GM21423 (cell line): Measurements from ENCODE around the gene ARPC1A.
"Not testable (repeated sequence)": the region's sequence is repeated elsewhere in the genome, so short reads cannot be mapped to it uniquely, and the experiment has no call there.

Experiments used
- ATAC-seq: cut with Tn5 transposase; IDR thresholded peaks from one replicate; pipeline ENCODE4 v1.9.1; 2021; ENCODE audit warnings: mild to moderate bottlenecking, moderate library complexity; ENCODE audit not compliant: unreplicated experiment

ARPC1A gene

GRCh38 chr7:99406557-99406956, 80.9 kb downstream of the ARPC1A start:
- no peak for ATAC-seq

DNA sequence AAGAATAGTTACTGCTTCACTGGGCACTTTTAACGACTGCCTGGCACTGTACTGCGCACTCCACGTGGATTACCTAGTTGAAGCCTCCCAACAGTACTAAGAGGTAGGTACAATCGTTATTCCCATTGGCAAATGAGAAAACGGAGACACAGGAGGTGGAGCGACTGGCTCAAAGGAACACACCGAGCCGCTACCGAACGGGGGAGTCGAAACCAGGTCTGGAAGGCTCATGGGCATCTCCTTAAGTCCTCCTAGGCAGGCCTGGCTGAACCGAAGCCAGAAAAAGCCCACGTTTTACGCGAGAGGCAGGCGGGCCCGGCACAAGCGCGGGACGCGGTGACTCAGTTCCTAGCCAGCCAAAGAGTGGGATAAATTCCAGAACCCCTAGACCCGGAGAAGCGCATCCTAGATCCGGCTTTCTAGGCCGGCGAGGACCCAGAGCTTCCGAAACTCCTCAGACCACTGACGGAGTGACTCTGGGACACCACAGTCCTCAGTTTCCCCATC, 82.2 kb downstream of the ARPC1A start:
- no peak for ATAC-seq

- ATAC-seq = peak; percentile 76
Measured at GRCh38 chr7:99408379-99409191, 82.9 kb downstream of the ARPC1A start, which contains the start of the genes BUD31 and PDAP1. Gene BUD31 (plus strand): TSS chr7:99408969. CDS start chr7:99411093, 2,124 bp downstream. Gene PDAP1 (minus strand): TSS chr7:99408597. CDS start chr7:99408548, 49 bp downstream.

GRCh38 chr7:99409192-99409572, 83.5 kb downstream of the ARPC1A start:
- peak; percentile 8 for ATAC-seq

DNA sequence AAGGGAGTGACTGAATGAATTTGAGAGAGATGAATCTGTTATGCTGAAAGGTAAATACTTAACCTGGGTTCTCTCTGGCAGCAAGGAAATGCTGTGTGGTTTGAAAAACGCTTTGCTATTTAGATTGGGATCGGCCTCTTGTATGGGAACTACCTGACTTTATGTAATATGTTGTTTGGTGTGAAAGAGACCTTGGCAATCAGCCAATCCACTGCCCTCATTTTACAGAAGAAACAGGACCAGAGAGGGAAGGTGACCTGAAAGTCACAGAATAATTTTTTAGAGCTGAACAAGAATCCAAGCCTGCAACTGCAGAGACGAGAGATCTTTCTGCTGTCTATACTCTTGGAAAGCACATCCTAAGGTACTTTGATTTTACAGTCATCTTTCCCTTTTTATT, 84.1 kb downstream of the ARPC1A start:
- ATAC-seq = no peak

- no peak for ATAC-seq
Measured at GRCh38 chr7:99410635-99411034, 84.9 kb downstream of the ARPC1A start.

DNA sequence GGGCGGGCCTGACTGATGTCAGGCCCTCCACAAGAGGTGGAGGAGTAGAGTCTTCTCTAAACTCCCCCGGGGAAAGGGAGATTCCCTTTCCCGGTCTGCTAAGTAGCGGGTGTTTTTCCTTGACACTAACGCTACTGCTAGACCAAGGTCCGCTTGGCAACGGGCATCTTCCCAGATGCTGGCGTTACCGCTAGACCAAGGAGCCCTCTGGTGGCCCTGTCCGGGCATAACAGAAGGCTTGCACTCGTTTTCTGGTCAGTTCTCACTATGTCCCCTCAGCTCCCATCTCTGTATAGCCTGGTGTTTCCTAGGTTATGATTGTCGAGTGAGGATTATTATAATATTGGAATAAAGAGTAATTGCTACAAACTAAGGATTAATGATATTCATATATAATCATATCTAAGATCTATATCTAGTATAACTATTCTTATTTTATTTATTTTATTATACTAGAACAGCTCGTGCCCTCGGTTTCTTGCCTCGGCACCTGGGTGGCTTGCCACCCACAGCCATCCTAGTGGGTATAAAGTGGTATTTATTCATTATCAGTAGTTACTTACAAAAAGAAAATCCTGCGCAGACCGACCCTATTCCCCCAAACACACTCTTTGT, 89.9 kb downstream of the ARPC1A start:
- ATAC-seq = not testable (repeated sequence)
